ENCODE data around the gene SRGAP3.
A peak's percentile ranks its signal among the peaks of the same experiment; 100 is the strongest.
"Not testable (repeated sequence)": the region's sequence is repeated elsewhere in the genome, so short reads cannot be mapped to it uniquely, and the experiment has no call there.

The SRGAP3 gene

GRCh38 chr3:9249273-9250192 lies at the start of gene SRGAP3:
SRGAP3 (minus strand) TSS chr3:9249646; CDS start chr3:9248951, 695 bp downstream.
- peak; percentile 92 for DNase-seq

- DNase-seq, result no peak
These were observed 48.8 kb upstream of the SRGAP3 start for GRCh38 chr3:9298236-9298635.

- DNase-seq, result no peak
These were observed 46.8 kb upstream of the SRGAP3 start for GRCh38 chr3:9296241-9296640.

GRCh38 chr3:9295007-9295406 lies 45.6 kb upstream of the SRGAP3 start:
- no peak for DNase-seq

GRCh38 chr3:9293953-9294352 lies 44.5 kb upstream of the SRGAP3 start:
- DNase-seq, result not testable (repeated sequence)

DNA sequence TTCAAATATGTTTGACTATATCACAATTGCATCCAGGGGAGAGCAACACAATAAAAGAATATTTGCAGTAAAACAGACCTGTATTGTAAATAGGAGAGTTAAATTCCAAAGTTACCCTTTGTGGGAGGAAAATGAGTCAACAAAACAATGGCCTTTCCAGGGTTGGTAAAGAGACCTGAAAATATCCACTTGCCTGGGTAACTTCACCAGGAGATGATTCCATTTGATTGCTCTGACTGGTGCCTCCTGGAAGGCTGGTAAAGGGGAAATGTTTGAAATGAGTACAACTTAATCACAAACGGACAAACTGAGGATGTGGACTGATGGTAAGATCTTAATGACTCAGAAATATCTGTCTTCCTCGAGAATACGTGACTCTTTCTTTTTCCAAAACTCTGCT lies 43.6 kb upstream of the SRGAP3 start:
- no peak for DNase-seq

DNA sequence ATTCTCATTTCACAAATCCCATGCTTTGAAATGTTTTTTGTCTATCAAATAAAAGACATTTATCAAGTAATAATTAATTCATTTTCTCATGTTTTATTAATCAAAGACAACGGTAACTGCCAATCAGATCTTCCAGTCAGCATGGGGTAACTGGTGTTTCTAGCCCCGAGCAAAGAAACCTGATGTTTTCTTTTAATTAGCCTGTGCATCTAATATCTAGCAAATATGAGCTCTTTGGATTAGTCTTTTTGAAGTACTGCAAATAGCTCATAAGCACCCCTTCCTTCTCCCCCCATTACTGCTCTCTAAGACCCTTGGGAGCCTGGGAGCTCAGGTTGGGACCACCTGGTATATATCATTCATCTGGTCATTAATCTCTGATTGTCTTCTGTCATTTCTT lies 43.1 kb upstream of the SRGAP3 start:
- no peak for DNase-seq

DNA sequence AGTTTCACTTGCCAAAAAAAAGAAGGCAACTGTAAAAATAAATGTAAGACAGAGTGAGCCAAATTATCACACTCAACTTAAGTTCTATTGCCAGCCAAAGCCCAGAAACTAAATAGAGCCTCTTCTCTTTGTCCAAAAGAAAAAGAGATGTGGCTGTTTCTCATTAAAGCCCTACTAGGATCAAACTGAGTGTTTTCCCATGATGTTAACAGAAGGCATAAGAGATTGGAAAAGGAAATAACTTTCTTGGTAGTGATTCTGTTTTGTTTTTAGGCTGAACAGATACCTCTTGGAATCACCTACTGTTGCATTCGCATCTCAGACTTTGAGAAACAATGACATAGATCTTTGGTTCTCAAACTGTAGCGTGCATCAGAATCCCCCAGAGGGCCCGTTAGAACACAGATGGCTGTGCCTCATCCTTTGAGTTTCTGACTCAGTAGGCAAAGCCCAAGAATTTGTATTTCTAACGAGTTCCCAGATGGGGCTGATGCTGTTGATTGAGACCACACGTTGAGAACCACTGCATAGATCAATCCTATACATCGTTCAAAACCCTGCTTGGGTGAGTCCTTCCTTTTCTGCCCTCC lies 42.5 kb upstream of the SRGAP3 start:
- DNase-seq, result no peak

DNA sequence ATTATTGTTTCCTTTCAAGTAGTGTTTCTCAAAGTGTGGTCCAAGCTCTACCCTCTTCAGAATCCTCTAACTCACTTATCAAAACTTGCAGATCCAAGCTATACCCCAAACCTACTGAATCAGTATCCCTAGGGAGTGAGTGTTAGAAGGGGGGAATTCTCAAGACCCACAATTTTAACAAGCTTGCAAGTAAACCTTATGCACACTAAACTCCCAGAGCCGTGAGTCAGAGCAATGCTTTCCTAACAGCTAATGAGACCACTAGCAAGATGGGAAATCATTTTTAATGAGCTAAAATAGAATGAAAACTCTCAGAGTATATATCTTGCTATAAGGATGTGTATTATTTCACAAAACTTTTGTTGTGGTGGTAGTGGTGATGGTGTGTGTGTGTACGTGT lies 41.1 kb upstream of the SRGAP3 start:
- no peak for DNase-seq

GRCh38 chr3:9281533-9281932 lies 32.1 kb upstream of the SRGAP3 start:
- DNase-seq, result not testable (repeated sequence)

DNA sequence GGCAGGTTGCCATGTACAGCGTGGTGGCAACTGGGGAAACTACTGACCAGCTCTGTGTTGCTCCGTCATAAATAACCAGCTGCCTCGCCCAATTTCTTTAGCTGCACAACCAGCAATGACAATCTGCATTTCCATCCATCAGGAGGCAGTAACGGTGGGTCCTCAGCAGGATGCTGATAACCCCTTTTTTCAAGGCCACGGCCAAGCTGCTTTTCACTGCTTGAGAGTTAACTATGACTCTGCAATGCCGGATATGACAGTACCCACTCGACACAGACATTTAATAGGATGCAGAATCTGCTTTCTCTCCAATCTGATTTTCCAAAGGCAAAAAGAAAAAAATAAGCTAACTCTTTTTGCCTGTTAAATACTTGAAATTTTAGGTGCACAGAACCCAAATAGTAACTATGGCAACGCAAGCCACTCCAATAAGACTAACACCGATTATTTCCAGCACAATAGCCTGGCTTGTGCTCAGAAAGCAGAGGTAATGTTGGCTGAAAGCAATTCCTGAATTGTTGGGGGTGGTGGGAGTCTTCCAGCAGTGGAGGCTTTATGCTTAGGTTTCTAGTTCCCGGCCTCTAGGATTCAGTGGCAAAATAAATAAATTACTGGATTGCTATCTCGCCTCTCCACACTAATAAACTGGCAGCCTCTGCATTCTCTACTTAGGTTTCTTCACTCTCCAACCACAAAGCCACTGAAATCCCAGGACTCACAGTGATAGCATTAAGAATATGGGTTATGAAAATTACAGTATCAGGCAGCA lies 31.2 kb upstream of the SRGAP3 start:
- peak; percentile 85 for DNase-seq

DNA sequence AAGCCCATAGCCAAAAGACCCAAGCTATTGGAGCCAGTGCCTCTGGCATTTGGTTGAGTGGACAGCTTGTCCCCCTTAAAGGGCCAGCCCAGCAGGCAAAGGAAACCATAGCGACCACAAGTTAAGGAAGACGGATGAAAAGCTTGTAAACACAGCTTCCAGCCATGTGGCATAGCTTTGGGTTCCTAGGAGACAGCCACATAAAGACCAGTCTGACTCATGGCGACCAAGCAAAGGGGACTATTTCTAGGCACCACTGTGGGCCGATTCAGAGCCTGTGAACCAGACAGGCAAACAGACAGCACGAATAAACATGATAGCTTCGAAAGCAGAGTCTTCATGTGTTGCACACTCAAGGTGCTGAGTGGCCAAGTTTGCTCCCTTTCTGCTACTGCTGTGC lies 30.5 kb upstream of the SRGAP3 start:
- DNase-seq, result no peak

DNA sequence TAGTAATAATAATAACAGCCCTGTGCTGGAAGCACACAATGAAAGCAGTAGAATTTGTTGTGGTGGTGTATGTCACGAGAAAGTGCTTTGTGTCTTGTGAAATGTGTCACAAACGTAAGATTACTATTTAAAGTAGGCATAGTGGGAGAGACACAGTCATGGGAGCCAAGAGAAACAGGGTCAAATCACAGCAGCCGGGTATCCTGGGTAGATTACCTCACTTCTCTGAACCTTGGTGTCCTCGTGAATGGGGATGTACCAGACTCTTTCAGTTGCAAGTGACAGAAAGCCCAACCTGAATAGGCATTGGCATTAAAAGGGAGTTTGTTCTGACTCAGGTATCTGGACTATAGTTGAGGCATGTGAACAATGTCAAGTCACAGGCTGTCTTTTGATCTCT lies 29.1 kb upstream of the SRGAP3 start:
- no peak for DNase-seq

GRCh38 chr3:9278085-9278484 lies 28.6 kb upstream of the SRGAP3 start:
- DNase-seq, result no peak

- DNase-seq, result no peak
These were observed 27.4 kb upstream of the SRGAP3 start for GRCh38 chr3:9276761-9277370.

DNA sequence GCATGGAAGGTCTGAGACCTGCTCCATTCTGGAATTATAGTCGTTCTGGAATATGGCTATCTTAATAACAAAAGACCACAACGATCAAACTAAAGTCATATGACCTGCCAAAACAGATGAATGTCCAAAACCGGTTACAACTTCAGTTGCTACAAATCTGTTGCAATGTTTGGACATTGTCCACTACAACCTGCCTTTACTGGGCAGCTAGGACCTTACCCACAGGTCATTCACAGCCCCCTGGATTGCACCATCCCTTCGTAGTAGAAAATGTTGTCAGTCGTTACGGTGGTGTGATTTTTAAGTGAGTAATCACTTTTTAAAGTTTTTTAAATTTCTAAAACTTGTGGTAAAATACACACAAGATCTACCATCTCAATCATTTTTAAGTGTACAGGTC lies 22.5 kb upstream of the SRGAP3 start:
- DNase-seq, result no peak

DNA sequence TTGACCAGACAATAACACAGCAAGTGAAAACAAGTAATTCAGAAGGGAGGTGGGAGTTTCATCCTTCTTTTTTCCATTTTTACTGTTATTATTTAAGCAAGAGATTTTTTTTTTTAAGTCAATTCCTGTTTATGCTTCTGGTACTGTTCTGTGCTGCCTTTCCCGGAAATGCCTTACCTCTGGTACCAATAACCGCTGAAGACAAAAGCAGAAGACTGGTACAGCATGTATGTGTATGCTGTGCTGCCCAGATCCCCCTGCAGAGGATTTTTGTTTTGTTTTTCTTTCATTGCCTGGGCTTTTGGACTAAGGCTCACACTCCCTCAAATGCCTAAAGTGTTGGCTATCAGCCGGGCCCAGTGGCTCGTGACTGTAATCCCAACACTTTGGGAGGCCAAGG lies 21.3 kb upstream of the SRGAP3 start:
- no peak for DNase-seq

DNA sequence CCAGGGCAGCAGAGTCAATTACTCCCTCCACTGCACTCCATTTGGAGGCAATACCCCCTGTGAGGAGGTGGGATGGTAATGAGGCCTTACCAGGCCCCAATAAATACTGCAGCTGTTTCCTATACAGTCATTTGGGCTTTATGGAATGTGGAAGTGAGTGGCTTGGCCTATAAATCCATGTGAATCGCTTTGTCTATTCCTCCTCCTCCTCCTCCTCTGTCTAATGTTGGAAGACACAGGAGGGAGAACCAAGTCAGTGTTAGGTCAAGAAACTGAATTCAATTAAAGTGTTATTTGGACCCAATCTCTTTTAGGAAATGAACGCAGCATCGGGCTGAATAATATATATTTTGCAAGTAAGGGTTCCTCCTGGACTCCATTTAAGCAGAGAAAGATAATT lies 17.3 kb upstream of the SRGAP3 start:
- no peak for DNase-seq

GRCh38 chr3:9260305-9260704 lies 10.9 kb upstream of the SRGAP3 start:
- DNase-seq, result no peak

DNA sequence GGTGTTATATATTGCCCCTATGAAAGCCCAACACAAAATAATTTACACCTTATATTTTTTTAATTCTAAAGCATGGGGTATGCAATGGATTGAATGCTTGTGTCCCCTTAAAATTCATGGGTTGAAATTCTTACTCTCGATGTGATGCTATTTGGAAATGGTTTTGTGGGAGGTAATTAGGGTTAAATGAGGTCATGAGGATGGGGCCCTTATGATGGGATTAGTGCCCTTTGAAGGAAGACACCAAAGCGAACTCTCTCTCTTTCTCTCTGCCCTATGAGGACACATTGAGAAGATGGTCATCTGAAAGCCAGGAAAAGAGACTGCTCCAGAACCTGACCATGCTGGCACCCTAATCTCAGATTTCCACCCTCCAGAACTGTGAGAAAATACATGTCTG lies 7.6 kb upstream of the SRGAP3 start:
- DNase-seq, result no peak

GRCh38 chr3:9255976-9256375 lies 6.5 kb upstream of the SRGAP3 start:
- DNase-seq, result no peak

DNA sequence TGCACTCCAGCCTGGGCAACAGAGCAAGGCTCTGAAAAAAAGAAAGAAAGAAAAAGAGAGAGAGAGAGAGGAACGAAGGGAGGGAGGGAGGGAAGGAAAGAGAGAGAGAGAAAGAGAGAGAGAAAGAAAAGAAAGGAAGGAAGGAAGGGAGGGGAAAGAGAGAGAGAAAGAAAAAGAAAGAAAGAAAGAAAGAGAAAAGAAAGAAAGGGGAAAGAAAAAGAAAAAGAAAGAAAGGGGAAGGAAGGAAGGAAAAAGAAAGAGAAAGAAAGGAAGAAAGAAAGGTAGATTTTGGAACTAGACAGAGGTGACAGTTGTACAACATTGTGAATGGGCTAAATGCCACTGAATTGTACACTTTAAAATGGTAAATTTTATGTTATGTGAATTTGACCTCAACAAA lies 5.3 kb upstream of the SRGAP3 start:
- no peak for DNase-seq

DNA sequence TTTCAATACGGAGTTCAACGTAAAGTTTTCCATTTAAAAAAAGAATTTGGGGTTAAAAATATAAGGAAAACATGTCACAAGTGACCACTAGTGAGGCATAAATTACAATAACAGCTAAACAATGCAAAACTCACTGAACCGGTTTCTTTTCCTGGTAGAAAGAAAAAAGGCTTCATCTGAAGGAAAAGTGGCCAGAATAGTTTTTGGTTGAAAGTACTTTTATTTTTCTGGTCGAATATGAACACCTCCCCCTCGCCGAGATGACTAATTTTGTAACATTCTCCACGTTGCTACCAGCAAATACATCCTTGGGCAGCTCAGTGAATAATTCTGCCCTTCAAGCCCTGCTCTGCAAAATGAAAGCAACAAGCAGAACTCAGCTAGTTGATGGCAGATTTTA lies 3.9 kb upstream of the SRGAP3 start:
- DNase-seq, result no peak

All from NCI-H2227 treated with DMSO at 0.1 percent for 48 hours (cell line).